Activated CD8-positive, alpha-beta T cell treated with anti-CD3 and anti-CD28 coated beads for 36 hours (primary cell): ENCODE results near the gene FGF2. TPM values are rescaled to one million over a fixed set of nuclear protein-coding genes. Genes with fewer than 3 reads are reported as not detected.

Experiments
- ATAC-seq: fragments of 200-7000 bp; cut with Tn5 transposase; one replicate; pipeline ENCODE4 v1.10.0; 2021; ENCODE audit warnings: mild to moderate bottlenecking, moderate library complexity
- CTCF ChIA-PET: fragments of 350-600 bp; sonication (Branson Sonifier 250); formaldehyde crosslinking; loops from one replicate; lab custom pipeline; 2021; ENCODE audit warnings: antibody characterized with exemption; lab: Charles Lee
- POLR2A ChIA-PET: fragments of 350-600 bp; sonication (Branson Sonifier 250); formaldehyde crosslinking; loops from one replicate; lab custom pipeline; 2021; ENCODE audit warnings: antibody characterized with exemption; lab: Charles Lee
- DNase-seq: peaks from one replicate; pipeline ENCODE4 v3.0.0-alpha.2; 2020
- H3K27ac Mint-ChIP-seq: one replicate; pipeline ENCODE4 v1.8.0; 2021; ENCODE audit warnings: mild to moderate bottlenecking, mixed read lengths
- H3K27me3 Mint-ChIP-seq: one replicate; pipeline ENCODE4 v1.8.0; 2021; ENCODE audit warnings: mixed read lengths
- H3K36me3 Mint-ChIP-seq: one replicate; pipeline ENCODE4 v1.8.0; 2021; ENCODE audit warnings: low read depth, mixed read lengths
- H3K4me1 Mint-ChIP-seq: one replicate; pipeline ENCODE4 v1.8.0; 2021; ENCODE audit warnings: low read depth, mixed read lengths
- H3K4me3 Mint-ChIP-seq: one replicate; pipeline ENCODE4 v1.8.0; 2021; ENCODE audit warnings: mild to moderate bottlenecking, moderate library complexity, mixed read lengths
- H3K9me3 Mint-ChIP-seq: one replicate; pipeline ENCODE4 v1.8.0; 2021; ENCODE audit warnings: mixed read lengths
- CTCF ChIP-seq: fragments of 200-600 bp; IDR thresholded peaks from one replicate; pipeline ENCODE4 v1.8.0; 2022; ENCODE audit warnings: antibody characterized with exemption, mild to moderate bottlenecking
- intact Hi-C: fragments of 100-400 bp; cut with micrococcal nuclease; formaldehyde crosslinking; loops from one replicate; pipeline ENCODE4 v1.10.0; 2022
- total RNA-seq, 2 experiments: library from RNA; stranded (reverse); gene quantifications; one replicate each; pipeline ENCODE4 v1.2.3, GENCODE V29; 2021

Gene FGF2
- total RNA-seq, 2 experiments from 2014 or later, result 0.13 TPM; not detected in 1

- intact Hi-C loops, result no loop called here
- DNase-seq (no peak), ATAC-seq (no peak)
- Mint-ChIP-seq H3K27ac (no peak overlapping the region), H3K36me3 (peaks cover 51% of the 10 kb centered on the region), H3K4me3 (no peak overlapping the region), H3K4me1 (no peaks in the 10 kb centered on the region), H3K27me3 (no peaks in the 10 kb centered on the region), H3K9me3 (no peaks in the 10 kb centered on the region)
- CTCF ChIA-PET, result no interaction called here
- no peak for TF ChIP-seq CTCF
- POLR2A ChIA-PET, result no interaction called here
Measured at GRCh38 chr4:122946142-122946541, 119.5 kb downstream of the FGF2 start.

Other genes with a start within 250 kb of the FGF2 start
- gene IL21, start 205.8 kb upstream of the FGF2 start, total RNA-seq, result under 1 TPM; 0.09 to 0.52 TPM
- under 1 TPM; 0.74 to 0.89 TPM for gene BBS12, start 94.1 kb upstream of the FGF2 start, total RNA-seq
- gene NUDT6, start 95.8 kb downstream of the FGF2 start, total RNA-seq, result 1 to 10 TPM; 4.4 to 5.7 TPM